Measurements from ENCODE around the gene TRIM33.
A peak's percentile ranks its signal among the peaks of the same experiment; 100 is the strongest.
"Not testable (repeated sequence)": the region's sequence is repeated elsewhere in the genome, so short reads cannot be mapped to it uniquely, and the experiment has no call there.

Gene TRIM33

GRCh38 chr1:114502080-114502479 lies 8.9 kb downstream of the TRIM33 start:
- no peak overlapping the region for H3K27ac Mint-ChIP-seq
- H3K4me1 Mint-ChIP-seq = peaks cover 39% of the 10 kb centered on the region
- H3K4me3 Mint-ChIP-seq = no peak overlapping the region
- DNase-seq = no peak
- no peaks in the 10 kb centered on the region for H3K27me3 Mint-ChIP-seq
- CTCF ChIA-PET = no interaction called here
- no peaks in the 10 kb centered on the region for H3K9me3 Mint-ChIP-seq
- peaks cover 47% of the 10 kb centered on the region for H3K36me3 Mint-ChIP-seq

DNA sequence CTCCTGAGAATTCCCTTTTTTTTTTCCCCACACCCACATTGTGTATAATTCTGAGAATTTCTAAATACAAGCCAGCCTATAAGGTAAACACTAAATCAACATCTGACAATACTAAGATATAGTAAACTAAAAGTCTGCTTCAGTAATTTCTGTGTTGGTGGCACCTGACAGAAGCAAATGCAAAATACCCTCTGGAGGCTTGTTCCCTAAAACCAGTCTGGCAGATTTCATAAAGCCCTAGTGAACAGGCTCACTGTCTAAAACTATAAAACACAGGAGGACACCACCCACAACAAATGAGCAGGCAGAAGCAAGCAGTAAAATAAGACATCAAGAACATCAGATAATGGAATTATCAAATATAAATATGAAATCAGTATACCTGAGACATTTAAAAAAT lies 11.5 kb downstream of the TRIM33 start:
- no peaks in the 10 kb centered on the region for H3K27me3 Mint-ChIP-seq
- H3K4me3 Mint-ChIP-seq = no peak overlapping the region
- DNase-seq = no peak
- H3K27ac Mint-ChIP-seq = no peak overlapping the region
- H3K4me1 Mint-ChIP-seq = peaks cover 19% of the 10 kb centered on the region
- peaks cover 33% of the 10 kb centered on the region for H3K36me3 Mint-ChIP-seq
- CTCF ChIA-PET = no interaction called here
- H3K9me3 Mint-ChIP-seq = no peaks in the 10 kb centered on the region

DNA sequence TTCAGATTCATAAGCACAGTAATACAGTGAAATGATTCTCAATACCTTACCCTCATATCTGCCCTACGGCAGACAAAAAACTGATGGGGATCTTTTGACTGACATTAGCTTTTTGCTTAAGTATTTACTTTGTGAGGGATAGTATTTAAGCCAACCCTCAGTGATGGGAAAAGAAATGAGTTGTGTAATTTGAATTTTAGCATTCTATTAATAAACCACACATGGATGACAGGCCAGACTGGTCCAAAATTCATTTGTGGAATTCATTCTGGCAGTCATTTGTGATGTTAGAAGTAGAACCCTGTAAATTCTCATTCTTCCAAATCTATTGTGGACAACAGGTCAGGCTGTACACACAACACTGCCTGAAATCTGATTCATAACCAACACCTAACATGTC lies 14.9 kb downstream of the TRIM33 start:
- CTCF ChIA-PET = interaction anchor here (1.2 to 1.9 kb wide), 2 partner anchors 14 to 68 kb away, joined by 3 to 4 read pairs; no protein-coding TSS in a partner anchor
- no peak overlapping the region for H3K4me3 Mint-ChIP-seq
- DNase-seq = no peak
- no peak overlapping the region for H3K27ac Mint-ChIP-seq
- peaks cover 5% of the 10 kb centered on the region for H3K4me1 Mint-ChIP-seq
- peaks cover 9% of the 10 kb centered on the region for H3K9me3 Mint-ChIP-seq
- peaks cover 37% of the 10 kb centered on the region for H3K36me3 Mint-ChIP-seq
- no peaks in the 10 kb centered on the region for H3K27me3 Mint-ChIP-seq

GRCh38 chr1:114495486-114495885 lies 15.5 kb downstream of the TRIM33 start:
- peaks cover 37% of the 10 kb centered on the region for H3K36me3 Mint-ChIP-seq
- H3K4me3 Mint-ChIP-seq = no peak overlapping the region
- DNase-seq = no peak
- H3K9me3 Mint-ChIP-seq = peaks cover 9% of the 10 kb centered on the region
- H3K27me3 Mint-ChIP-seq = no peaks in the 10 kb centered on the region
- no peak overlapping the region for H3K27ac Mint-ChIP-seq
- peaks cover 9% of the 10 kb centered on the region for H3K4me1 Mint-ChIP-seq
- CTCF ChIA-PET = interaction anchor here (1.2 to 1.9 kb wide), 2 partner anchors 15 to 67 kb away, joined by 3 to 4 read pairs; no protein-coding TSS in a partner anchor

GRCh38 chr1:114492978-114493377 lies 18.0 kb downstream of the TRIM33 start:
- H3K9me3 Mint-ChIP-seq = peaks cover 9% of the 10 kb centered on the region
- peaks cover 30% of the 10 kb centered on the region for H3K36me3 Mint-ChIP-seq
- H3K27me3 Mint-ChIP-seq = no peaks in the 10 kb centered on the region
- H3K4me3 Mint-ChIP-seq = no peak overlapping the region
- no peak overlapping the region for H3K27ac Mint-ChIP-seq
- peaks cover 20% of the 10 kb centered on the region for H3K4me1 Mint-ChIP-seq
- no peak for DNase-seq
- CTCF ChIA-PET = no interaction called here

DNA sequence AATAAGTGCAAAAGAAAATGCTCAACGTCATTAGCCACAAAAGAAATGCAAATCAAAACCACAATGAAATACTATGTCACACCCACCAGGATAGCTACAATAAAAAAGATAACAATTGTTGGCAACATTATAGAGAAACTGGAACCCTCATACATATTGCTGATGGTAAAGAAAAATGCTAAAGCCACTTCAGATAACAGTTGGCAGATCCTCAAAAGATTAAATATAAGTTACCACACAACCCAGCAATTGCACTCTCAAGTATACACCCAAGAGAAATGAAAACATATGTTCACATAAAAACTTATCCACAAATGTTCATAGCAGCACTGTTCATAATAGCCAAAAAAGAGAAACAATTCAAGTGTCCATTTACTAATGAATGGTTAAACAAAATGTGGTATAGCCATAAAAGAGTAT lies 20.7 kb downstream of the TRIM33 start:
- Mint-ChIP-seq H3K4me3 (no peak overlapping the region), H3K36me3 (peaks cover 31% of the 10 kb centered on the region), H3K27ac (no peak overlapping the region)

GRCh38 chr1:114488739-114489138 lies 22.3 kb downstream of the TRIM33 start:
- peaks cover 8% of the 10 kb centered on the region for H3K9me3 Mint-ChIP-seq
- H3K4me3 Mint-ChIP-seq = no peak overlapping the region
- H3K36me3 Mint-ChIP-seq = peaks cover 29% of the 10 kb centered on the region
- H3K4me1 Mint-ChIP-seq = peaks cover 31% of the 10 kb centered on the region
- CTCF ChIA-PET = interaction anchor here (1.1 kb wide), 1 partner anchor 12 kb away, joined by 3 read pairs; no protein-coding TSS in a partner anchor
- no peaks in the 10 kb centered on the region for H3K27me3 Mint-ChIP-seq
- H3K27ac Mint-ChIP-seq = no peak overlapping the region
- no peak for DNase-seq

More for the DNA sequence above, 20.7 kb downstream of the TRIM33 start:
- Mint-ChIP-seq H3K4me1 (peaks cover 28% of the 10 kb centered on the region), H3K9me3 (peaks cover 9% of the 10 kb centered on the region), H3K27me3 (no peaks in the 10 kb centered on the region)
- DNase-seq = no peak
- CTCF ChIA-PET = no interaction called here

GRCh38 chr1:114485286-114485685 lies 25.7 kb downstream of the TRIM33 start:
- no peaks in the 10 kb centered on the region for H3K27me3 Mint-ChIP-seq
- peaks cover 2% of the 10 kb centered on the region for H3K9me3 Mint-ChIP-seq
- H3K4me1 Mint-ChIP-seq = peaks cover 38% of the 10 kb centered on the region
- H3K27ac Mint-ChIP-seq = no peak overlapping the region
- peaks cover 34% of the 10 kb centered on the region for H3K36me3 Mint-ChIP-seq
- DNase-seq = no peak
- CTCF ChIA-PET = no interaction called here
- no peak overlapping the region for H3K4me3 Mint-ChIP-seq

GRCh38 chr1:114482585-114482984 lies 28.4 kb downstream of the TRIM33 start:
- peaks cover 8% of the 10 kb centered on the region for H3K9me3 Mint-ChIP-seq
- H3K27ac Mint-ChIP-seq = peak overlapping the region; percentile 68
- peaks cover 39% of the 10 kb centered on the region for H3K36me3 Mint-ChIP-seq
- peak; percentile 32 for DNase-seq
- H3K27me3 Mint-ChIP-seq = no peaks in the 10 kb centered on the region
- no peak overlapping the region for H3K4me3 Mint-ChIP-seq
- CTCF ChIA-PET = no interaction called here
- H3K4me1 Mint-ChIP-seq = peaks cover 36% of the 10 kb centered on the region

DNA sequence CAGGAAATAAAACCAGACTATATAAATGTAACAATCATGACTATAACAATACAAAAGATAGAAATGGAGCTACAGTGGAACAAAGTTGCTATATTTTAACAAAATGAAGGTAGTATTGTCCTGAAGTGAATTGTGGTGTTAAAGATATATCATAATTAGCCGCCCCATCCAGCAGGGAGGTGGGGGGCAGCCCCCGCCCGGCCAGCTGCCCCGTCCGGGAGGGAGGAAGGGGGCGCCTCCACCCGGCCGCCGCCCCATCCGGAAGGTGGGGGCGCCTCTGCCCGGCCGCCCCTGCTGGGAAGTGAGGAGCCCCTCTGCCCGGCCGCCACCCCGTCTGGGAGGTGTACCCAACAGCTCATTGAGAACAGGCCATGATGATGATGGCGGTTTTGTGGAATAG lies 31.4 kb downstream of the TRIM33 start:
- Mint-ChIP-seq H3K4me1 (peaks cover 37% of the 10 kb centered on the region), H3K36me3 (peaks cover 29% of the 10 kb centered on the region)
- DNase-seq, H3K27ac Mint-ChIP-seq, H3K4me3 Mint-ChIP-seq, H3K27me3 Mint-ChIP-seq, H3K9me3 Mint-ChIP-seq: not testable (repeated sequence)
- CTCF ChIA-PET = interaction anchor here (0.5 kb wide), 1 partner anchor 28 kb away, joined by 3 read pairs; no protein-coding TSS in a partner anchor

- Mint-ChIP-seq H3K4me3 (no peak overlapping the region), H3K36me3 (peaks cover 29% of the 10 kb centered on the region)
These were observed 31.9 kb downstream of the TRIM33 start for GRCh38 chr1:114479134-114479533.

DNA sequence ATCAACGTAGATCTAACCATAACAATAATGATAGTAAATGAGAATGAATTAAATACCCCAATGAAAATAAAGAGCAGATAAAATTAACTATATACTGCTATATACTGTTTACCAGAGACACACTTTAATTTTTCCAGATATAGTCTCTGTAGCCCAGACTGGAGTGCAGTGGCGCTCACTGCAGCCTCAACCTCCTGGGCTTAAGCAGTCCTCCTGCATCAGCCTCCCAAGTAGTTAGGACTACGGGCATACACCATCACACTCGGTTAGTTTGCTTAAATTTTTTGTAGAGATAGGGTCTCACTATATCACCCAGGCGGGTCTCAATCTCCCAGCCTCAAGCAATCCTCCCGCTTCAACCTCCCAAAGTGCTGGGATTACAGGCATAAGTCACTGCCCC lies 37.2 kb downstream of the TRIM33 start:
- Mint-ChIP-seq H3K4me1 (peaks cover 23% of the 10 kb centered on the region), H3K27me3 (no peaks in the 10 kb centered on the region), H3K36me3 (peaks cover 13% of the 10 kb centered on the region), H3K4me3 (no peak overlapping the region), H3K27ac (no peak overlapping the region), H3K9me3 (no peaks in the 10 kb centered on the region)
- CTCF ChIA-PET = no interaction called here
- DNase-seq = no peak

More at GRCh38 chr1:114479134-114479533, 31.9 kb downstream of the TRIM33 start:
- peaks cover 37% of the 10 kb centered on the region for H3K4me1 Mint-ChIP-seq
- CTCF ChIA-PET = no interaction called here
- peaks cover 8% of the 10 kb centered on the region for H3K9me3 Mint-ChIP-seq
- no peaks in the 10 kb centered on the region for H3K27me3 Mint-ChIP-seq
- no peak for DNase-seq
- H3K27ac Mint-ChIP-seq = no peak overlapping the region

GRCh38 chr1:114472408-114472807 lies 38.6 kb downstream of the TRIM33 start:
- Mint-ChIP-seq H3K27ac (peak overlapping the region; percentile 16), H3K27me3 (no peaks in the 10 kb centered on the region), H3K4me1 (peaks cover 30% of the 10 kb centered on the region), H3K4me3 (no peak overlapping the region), H3K36me3 (peaks cover 16% of the 10 kb centered on the region), H3K9me3 (no peaks in the 10 kb centered on the region)
- CTCF ChIA-PET = no interaction called here
- DNase-seq = no peak

GRCh38 chr1:114470681-114471080 lies 40.3 kb downstream of the TRIM33 start:
- H3K27ac Mint-ChIP-seq = no peak overlapping the region
- CTCF ChIA-PET = no interaction called here
- peaks cover 21% of the 10 kb centered on the region for H3K36me3 Mint-ChIP-seq
- no peak overlapping the region for H3K4me3 Mint-ChIP-seq
- H3K4me1 Mint-ChIP-seq = peaks cover 41% of the 10 kb centered on the region
- H3K27me3 Mint-ChIP-seq = no peaks in the 10 kb centered on the region
- DNase-seq = no peak
- no peaks in the 10 kb centered on the region for H3K9me3 Mint-ChIP-seq

DNA sequence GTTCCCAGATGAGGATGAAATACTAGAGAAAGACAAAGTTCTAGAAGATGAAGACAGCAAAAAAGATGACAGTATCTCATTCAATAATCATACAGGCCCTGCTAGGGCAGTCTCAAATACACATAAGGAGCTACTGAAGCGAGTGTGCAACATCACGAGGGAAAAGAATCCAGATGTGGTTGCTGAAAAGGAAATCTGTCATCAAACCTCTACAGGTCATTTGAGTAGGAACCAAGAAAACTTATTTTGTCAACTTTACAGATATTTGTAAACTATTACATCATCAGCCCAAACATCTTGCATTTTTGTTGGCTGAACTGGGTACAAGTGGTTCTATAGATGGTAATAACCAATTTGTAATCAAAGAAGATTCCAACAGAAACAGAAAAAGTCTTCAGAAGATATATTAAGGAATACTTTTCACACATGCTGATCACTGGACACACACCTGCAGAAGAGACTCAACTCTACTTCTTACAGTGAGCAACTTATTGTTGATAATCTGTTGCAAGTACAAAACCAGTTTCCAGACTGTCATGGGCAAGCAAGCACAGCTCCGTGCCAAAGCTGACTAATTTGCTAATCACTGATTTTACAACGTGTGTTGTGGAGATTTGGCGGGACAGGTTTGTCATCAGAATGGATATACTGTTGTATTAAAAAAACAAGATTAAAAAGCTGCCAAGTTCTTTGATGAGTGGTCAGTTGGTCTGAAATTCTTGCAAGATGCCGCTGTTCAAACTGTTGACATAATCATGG lies 42.1 kb downstream of the TRIM33 start:
- peak overlapping the region; percentile 82 for H3K27ac Mint-ChIP-seq
- H3K36me3 Mint-ChIP-seq = peaks cover 27% of the 10 kb centered on the region
- CTCF ChIA-PET = no interaction called here
- no peak for DNase-seq
- no peak overlapping the region for H3K4me3 Mint-ChIP-seq
- peaks cover 37% of the 10 kb centered on the region for H3K4me1 Mint-ChIP-seq
- H3K9me3 Mint-ChIP-seq = no peaks in the 10 kb centered on the region
- no peaks in the 10 kb centered on the region for H3K27me3 Mint-ChIP-seq
